ENCODE data around the gene TMEM190. TPM values are rescaled to one million over a fixed set of nuclear protein-coding genes. Genes with fewer than 3 reads are reported as not detected.
A peak's percentile ranks its signal among the peaks of the same experiment; 100 is the strongest.

The TMEM190 gene
- total and polyA plus RNA-seq, 11 donors: not detected

DNA sequence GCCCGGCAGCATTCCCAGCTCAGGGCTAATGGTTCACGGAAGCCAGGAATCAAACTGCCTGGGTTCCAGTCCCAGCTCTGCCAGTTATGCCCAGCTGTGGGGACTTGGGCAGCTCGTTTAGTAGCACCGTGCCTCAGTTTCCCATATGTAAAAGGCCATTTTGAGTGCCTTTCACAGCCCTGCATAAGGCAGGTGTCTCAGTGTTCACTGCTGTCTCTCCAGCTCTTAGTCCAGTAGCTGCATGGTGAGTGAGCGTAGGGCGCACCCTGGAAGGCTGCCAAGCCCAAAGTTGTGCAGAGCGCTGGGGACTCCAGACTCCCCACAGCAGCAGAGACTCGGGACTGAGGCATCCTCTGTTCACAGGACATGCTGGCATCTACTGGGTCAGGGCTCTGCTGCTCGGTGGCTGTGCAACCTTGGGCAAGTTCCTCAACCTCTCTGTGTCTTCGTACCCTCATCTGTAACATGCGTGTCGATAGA lies 14.6 kb downstream of the TMEM190 start:
- ATAC-seq (no peak), DNase-seq (peak in 1 of 5 donors; percentile 19)
- no peak overlapping the region for H3K27ac ChIP-seq
- intact Hi-C loops (cut with DNase I): no loop called here
- no peaks in the 10 kb centered on the region for H3K27me3 ChIP-seq
- WGBS, 4 donors: 82 to 87% (median 83%) methylated on average over 12 of the region's 12 CpGs
- H3K4me1 ChIP-seq: peaks cover 7 to 41% (median 28%) of the 10 kb centered on the region in 12 donors
- TF ChIP-seq, protein P1, sequence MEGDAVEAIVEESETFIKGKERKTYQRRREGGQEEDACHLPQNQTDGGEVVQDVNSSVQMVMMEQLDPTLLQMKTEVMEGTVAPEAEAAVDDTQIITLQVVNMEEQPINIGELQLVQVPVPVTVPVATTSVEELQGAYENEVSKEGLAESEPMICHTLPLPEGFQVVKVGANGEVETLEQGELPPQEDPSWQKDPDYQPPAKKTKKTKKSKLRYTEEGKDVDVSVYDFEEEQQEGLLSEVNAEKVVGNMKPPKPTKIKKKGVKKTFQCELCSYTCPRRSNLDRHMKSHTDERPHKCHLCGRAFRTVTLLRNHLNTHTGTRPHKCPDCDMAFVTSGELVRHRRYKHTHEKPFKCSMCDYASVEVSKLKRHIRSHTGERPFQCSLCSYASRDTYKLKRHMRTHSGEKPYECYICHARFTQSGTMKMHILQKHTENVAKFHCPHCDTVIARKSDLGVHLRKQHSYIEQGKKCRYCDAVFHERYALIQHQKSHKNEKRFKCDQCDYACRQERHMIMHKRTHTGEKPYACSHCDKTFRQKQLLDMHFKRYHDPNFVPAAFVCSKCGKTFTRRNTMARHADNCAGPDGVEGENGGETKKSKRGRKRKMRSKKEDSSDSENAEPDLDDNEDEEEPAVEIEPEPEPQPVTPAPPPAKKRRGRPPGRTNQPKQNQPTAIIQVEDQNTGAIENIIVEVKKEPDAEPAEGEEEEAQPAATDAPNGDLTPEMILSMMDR (IDR thresholded peaks at IDR 0.05): no peak
- TF ChIP-seq POLR2A (IDR thresholded peaks at IDR 0.05): no peak
- no peak overlapping the region for H3K4me3 ChIP-seq
- H3K36me3 ChIP-seq: peaks cover 0 to 65% (median 48%) of the 10 kb centered on the region in 9 donors
- H3K9me3 ChIP-seq: no peaks in the 10 kb centered on the region

DNA sequence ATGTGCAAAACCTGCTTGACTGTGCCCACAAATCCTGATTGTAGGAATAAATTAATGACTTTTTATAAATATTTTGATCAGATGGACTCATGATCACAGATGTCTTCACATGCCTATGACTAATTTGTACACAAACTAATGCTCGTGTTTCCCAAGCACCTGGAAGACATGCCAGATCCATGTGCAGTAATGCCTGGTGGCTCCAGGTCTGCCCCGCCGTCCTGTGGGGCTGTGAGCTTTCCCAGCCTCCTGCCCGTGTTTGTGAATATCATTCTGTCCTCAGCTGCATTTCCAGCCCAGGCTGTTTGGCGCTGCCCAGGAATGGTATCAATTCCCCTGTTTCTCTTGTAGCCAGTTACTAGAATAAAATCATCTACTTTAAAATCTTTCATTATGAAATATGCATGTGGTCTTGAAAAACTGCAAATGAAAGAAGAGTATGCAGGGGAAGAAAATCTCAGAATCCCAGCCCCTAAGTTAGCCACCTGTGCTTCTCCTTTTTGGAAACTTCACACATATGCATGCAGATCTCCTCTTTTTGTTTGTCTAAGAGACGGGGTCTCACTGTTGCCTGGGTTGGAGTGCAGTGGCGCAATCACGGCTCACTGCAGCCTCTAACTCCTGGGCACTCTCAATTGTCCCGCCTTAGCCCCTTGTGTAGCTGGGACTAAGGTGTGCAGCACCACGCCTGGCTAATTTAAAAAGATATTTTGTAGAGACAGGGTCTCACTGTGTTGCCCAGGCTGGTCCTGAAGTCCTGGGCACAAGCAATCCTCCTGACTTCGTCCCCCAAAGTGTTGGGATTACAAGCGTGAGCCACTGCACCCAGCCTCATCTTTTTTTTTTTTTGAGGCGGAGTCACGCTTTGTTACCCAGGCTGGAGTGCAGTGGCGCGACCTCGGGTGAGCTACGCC lies 15.3 kb downstream of the TMEM190 start:
- Histone ChIP-seq H3K27ac (no peak overlapping the region), H3K4me1 (peaks cover 6 to 36% (median 23%) of the 10 kb centered on the region in 12 donors), H3K36me3 (peaks cover 0 to 61% (median 48%) of the 10 kb centered on the region in 9 donors)

DNA sequence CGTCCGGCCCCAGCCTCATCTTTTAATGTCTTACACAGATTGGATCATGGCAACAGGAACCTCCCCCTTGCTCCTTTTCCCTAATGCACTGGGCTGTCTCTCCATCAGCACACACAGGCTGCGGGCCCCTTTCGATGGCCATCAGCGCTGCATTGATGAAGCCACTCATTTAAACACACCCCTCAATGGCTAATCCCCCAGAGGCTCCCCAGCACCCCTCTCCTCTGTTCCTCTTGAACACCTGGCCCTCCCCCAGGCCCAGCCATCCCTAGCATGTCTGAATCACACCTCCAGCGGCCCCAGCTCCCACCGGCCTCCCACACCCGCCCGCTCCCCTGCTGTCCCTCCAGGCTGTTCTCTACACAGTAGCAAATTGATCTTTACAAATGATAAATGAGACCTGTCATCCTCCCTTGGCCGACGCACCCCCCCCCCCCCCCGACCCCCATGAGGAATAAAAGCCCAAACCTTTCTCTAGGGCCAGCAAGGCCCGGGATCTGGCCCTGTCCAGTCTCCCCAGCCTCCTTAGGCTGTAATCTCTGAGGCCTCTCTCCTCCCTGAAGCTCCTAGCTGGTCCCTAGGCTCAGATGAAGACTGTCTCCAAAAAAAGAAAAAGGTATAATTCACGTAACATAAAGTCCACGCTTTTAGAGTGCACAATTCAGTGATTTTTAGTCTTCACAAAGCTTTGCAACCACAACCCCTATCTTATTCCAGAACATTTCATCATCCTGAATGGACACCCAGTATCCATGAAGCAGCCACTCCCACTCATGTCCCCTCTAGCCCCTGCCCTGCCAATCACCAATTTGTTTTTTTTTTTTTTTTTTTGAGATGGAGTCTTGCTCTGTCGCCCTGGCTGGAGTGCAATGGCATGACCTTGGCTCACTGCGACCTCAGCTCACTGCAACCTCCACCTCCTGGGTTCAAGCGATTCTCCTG lies 16.5 kb downstream of the TMEM190 start:
- no peak for TF ChIP-seq POLR2A (IDR thresholded peaks at IDR 0.05)
- TF ChIP-seq, protein P1 (IDR thresholded peaks at IDR 0.05): no peak
- peaks cover 0 to 50% (median 37%) of the 10 kb centered on the region in 9 donors for H3K36me3 ChIP-seq
- DNase-seq (no peak), ATAC-seq (no peak)
- intact Hi-C loops (cut with DNase I): no loop called here
- H3K9me3 ChIP-seq: no peaks in the 10 kb centered on the region
- peaks cover 0 to 28% (median 12%) of the 10 kb centered on the region in 12 donors for H3K4me1 ChIP-seq
- no peak overlapping the region for H3K27ac ChIP-seq
- H3K4me3 ChIP-seq: no peak overlapping the region
- no peaks in the 10 kb centered on the region for H3K27me3 ChIP-seq
- WGBS, 4 donors: 76 to 78% (median 77%) methylated on average over 18 of the region's 18 CpGs

More for the DNA sequence above, 15.3 kb downstream of the TMEM190 start:
- 85 to 90% (median 86%) methylated on average over 18 of the region's 18 CpGs for WGBS, 4 donors
- H3K4me3 ChIP-seq: no peak overlapping the region
- TF ChIP-seq POLR2A (IDR thresholded peaks at IDR 0.05): no peak
- TF ChIP-seq, protein P1 (IDR thresholded peaks at IDR 0.05): no peak
- H3K9me3 ChIP-seq: no peaks in the 10 kb centered on the region
- intact Hi-C loops (cut with DNase I): no loop called here
- no peak for ATAC-seq
- no peaks in the 10 kb centered on the region for H3K27me3 ChIP-seq
- no peak for DNase-seq

All from heart left ventricle (tissue), 16 donors.